GM19395 (cell line): Measurements from ENCODE around the gene NUP98.
"Not testable (repeated sequence)": the region's sequence is repeated elsewhere in the genome, so short reads cannot be mapped to it uniquely, and the experiment has no call there.

Experiments used
- ATAC-seq: cut with Tn5 transposase; IDR thresholded peaks from one replicate; pipeline ENCODE4 v1.9.1; 2021; ENCODE audit warnings: mild to moderate bottlenecking, moderate library complexity; ENCODE audit not compliant: unreplicated experiment

The NUP98 gene

DNA sequence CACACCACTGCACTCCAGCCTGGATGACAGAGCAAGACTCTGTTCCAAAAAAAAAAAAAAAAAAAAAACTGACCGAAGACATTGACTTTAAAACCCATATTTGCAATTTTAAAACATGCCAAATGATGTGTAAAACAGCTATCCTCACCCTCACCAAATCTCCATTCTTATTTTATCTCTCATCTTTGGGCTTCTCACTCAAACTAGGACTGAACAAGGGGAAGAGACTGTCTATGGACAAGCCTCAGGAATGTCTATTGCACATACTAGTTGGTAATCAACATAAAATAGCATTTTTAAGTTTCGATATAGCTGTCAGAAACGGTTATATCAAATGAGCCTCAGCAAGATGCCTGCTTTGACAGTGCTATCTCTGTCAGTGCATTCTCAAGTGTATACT, 118.3 kb downstream of the NUP98 start:
- no peak for ATAC-seq

DNA sequence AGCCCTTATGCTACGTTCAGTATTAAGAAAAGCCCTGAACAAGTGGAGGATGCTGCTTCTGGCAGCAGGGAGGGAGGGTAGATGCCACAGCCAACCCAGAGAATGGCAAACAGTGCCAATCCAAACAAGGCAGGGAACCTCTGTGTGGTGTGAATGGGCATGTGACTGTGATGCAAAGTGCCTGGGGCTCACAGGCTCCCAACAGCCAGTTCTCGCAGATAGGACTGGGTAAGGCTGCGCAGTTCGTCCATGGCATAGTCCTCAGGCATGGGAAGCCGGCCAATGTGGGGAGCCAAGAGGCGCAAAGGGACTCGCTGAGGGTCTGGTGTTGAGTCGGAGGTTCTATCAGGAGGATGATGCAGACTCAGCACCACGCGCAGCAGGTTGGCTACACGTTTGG, 121.4 kb downstream of the NUP98 start:
- no peak for ATAC-seq

DNA sequence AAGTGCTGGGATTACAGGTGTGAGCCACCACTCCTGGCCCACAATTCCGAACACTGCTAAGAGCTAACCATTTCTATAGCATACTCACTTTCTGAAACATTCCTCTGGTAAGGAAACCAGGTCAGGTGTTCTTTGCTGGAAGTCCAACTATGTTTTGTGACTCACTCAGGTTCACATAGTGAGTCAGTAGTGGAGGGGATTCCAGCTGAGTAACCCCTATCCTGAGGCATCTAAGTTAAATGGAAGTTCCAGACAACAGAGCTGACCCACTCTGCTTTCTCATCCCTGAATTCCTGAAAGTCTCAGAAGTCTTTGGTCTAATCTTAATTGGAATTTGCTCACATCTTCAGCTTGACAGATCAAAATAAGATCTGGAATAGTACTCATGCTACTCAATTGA, 123.2 kb downstream of the NUP98 start:
- ATAC-seq, result no peak

DNA sequence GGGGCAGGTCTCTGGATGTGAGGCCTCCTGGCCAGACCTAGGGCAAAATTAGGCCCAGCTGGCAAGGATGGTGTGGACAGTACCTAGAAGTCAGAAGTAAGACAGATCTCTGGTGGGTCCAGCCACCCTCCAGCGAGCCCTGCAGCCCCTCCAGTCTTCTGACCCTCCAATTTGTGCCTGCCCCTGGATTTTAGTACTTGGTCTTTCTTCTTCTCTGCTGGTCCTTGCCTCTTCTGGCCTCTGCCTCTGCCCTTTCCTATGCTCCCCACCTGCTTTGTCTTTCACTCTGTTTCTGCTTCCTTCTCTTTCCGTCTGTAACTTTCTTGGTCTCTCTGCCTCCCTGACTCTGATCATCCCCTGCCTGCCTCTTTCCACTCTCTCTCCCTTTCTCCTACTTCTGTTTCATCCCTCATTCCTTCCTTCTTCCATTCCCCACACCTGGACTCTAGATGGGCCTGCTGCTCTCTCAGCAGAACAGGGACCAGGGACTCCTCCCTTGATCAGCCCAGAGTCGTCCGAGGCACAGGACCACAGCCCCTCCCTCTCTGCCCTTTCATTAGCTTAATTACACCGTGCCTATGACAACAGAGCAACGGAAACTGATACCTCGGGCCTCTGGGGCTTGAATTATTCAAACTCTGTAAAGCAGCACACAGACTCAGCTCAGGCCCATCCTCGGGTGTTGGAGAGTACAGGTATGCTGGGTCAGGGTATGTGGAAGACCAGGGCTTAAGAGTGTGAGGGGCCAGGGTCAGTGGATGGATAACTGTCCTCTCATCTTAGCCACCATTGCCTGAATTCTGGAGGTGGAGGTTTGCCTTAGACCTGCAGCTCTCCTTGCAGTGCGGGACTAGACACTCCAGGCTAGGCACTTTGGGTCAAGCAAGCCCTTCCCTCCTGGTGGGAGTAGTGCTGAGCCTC, 125.8 kb downstream of the NUP98 start, which contains the start of gene CHRNA10:
TSS of gene CHRNA10 (minus strand) at position 51 of the 921 bp plus-strand sequence. CDS start 72 bp downstream, outside the sequence.
- no peak for ATAC-seq

DNA sequence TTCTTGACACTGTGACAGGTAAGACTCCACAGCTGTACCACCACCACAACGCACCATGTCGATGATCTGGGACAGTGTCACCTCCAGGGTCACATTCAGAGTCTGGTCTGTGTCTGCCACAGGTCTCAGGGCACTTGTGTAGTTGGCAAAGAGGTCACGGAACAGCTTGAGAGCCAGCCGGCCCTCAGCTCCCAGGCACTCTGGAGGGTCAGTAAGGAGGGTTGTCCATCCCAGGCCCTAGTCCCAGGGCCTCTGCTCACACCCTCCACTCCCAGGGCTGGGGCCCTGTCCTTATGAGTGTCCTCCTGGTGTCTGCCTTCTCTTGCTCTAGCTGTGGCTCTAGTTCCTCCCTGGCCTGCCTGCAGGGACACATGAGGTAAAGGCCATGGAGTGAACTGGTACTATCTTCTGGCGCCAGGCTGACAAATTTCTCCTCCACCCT, 127.6 kb downstream of the NUP98 start:
- no peak for ATAC-seq

DNA sequence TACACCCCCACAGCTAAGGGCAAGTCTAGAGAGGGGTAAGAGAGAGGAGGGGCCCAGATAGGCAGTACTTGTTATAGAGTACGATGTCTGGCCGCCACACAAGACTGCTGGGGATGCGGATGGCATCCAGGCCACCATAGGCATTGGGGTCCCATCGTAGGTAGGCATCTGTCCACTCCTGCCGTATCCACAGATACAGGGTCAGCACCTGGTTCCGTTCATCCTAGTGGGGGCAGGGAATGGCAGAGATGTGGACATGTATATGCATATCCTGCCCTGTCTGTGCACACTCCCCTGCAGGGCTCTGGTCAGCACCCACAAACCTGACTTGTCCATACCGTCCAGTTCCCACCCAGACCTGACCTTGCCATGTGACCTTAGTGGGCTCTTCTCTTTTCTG, 128.2 kb downstream of the NUP98 start:
- no peak for ATAC-seq

DNA sequence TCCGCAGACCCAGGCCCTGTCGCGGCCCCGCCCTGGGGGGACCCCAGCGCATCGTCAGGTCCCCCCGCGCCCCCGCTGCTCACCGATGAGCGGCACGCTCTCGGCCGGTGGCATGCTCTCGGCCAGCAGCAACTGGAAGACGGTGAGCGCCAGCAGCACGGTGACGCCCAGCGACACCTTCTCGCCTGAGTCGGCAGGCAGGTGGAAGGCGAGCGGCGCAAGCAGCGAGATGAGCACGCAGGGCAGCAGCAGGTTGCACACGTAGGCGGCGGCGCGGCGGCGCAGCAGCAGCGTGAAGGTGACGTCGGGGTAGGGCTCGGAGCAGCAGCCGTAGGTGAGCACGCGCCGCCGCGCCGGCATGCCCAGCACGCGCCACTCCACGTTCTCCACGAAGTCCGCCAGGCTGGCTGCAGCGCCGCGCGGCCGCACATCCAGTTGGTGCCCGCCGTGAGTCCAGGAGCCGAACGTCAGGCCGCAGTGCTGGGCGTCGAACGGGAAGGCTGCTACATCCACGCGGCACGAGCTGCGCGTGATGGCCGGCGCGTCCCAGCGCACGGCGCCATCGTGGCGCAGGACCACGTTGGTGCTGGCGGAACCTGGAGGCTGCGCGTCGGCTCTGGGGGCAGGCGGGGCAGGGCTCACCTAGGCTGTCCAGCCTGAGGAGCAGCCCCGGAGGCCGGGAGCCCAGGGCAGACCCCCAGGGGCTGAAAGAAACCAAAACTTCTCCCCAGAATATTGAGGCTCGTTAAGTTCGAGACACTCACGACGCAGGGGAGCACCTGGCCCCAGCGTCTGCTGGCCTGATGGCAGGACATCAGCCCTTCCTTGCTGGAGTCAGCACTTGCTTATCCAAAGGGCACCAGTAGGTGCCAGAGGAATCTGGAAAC, 130.0 kb downstream of the NUP98 start:
- no peak for ATAC-seq

DNA sequence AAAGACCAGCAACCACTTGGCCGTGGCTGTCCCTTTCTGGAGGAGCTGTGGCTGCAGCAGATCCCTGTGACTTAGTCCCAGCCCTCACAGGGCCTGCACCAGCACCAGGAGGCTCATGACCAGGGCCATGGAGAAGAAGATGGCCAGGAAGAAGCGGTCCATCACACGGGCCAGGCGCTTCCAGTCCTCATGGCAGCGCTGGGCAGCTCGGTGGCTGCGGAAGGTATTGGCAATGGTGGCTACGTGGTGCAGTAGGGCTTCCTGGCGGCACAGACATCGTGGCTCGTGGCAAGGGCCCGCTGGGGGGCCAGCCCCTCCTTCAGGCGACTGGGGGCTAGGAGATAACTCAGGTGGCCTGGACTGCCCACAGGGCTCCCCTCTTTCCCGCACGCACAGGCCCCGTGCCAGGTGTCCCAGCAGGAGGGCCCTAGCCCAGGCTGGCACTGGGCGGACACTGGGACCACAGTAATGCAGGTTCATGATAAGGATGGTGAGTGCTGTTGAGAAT, 131.3 kb downstream of the NUP98 start:
- ATAC-seq, result no peak

DNA sequence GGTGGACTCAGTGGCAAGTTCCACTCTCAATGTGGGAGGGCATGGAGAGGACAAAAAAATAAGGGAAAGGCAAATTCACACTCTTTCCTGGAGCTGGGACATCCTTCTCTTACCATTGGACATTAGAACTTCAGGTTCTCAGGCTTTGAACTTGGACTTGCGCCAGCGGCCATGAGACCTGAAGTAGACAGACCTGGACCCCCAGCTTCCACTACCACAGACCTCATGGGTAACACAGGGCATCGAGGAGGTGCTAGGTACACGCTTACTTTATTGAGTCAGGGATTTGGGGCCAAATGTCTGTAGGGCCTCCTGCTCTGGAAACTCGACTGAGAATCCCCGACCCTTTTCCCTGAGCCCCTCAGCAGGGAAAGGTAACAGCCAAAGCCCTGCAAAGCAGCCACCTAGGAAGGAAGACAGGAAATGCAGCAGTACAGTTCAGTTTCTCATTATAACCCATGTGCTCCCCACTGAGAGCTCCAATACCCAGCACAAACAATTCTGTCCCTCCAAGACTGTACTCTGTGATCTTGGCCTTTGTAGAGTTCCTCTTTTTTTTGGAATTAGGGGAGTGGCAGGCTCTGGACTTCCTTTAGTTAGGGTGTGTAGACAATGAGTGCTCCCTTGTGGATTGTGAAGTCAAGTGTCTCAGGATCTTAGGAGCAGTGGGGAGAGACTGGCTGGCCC, 131.9 kb downstream of the NUP98 start:
- no peak for ATAC-seq

DNA sequence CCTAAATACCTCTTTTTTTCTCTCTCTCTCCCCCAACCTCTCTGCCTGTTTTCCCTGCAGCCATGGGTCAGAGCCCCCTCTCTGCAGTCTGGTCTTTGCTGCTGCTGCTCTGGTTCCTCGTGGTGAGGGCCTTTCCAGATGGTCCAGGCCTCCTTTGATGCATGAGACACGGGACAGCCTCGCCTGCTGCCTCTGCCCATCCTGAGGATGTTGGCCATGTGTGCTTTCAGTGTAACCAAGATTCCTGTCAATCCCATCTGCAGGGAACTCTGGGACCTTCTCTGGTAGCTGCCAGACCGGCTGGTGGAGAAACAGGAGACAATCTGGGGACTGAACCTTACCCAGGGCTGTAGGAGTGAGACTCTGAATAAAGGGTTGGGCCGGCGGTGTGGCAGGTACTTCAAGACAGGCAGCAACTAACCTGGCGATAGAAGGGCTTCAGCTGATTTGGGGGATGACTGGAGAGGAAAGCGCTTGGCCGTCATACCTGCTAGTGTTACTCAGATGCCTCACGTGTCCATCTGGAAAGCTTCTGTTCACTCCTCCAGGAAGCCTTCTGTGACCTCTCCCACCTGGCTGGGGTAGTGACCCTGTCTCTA, 133.2 kb downstream of the NUP98 start:
- no peak for ATAC-seq

DNA sequence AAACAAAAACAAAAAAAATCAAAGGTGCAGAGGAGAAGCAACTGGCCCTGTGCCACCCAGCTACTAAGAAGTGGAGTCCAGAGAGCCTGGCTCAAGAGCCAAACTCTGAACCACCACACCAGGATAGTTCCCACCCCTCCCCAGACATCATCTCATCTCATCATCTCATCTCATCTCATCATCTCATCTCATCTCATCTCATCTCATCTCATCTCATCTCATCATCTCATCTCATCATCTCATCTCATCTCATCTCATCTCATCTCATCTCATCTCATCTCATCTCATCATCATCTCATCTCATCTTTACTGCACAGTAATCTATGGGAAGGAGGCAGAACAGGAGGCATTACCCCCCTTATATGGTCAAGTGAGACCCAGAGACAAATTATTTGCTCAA, 134.5 kb downstream of the NUP98 start:
- no peak for ATAC-seq

DNA sequence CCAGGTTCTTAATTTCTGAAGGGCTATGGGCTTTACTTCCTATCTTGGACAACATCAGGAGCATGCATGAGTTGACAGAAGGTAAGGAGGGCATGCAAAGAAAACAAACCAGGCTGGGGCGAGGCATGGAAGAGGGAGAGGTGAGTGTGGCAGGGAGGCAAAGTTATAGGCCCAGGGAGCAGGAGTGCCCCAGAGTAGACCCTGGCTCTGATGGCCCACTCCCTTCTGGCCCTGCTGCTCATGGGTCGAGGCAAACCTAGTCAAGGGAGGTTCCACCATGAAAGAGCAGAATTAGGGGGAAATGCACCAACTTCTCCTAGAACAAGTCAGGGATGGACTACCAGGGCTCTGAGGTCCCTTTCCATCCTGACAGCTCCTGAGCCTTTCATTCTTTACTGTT, 136.4 kb downstream of the NUP98 start:
- ATAC-seq, result no peak

DNA sequence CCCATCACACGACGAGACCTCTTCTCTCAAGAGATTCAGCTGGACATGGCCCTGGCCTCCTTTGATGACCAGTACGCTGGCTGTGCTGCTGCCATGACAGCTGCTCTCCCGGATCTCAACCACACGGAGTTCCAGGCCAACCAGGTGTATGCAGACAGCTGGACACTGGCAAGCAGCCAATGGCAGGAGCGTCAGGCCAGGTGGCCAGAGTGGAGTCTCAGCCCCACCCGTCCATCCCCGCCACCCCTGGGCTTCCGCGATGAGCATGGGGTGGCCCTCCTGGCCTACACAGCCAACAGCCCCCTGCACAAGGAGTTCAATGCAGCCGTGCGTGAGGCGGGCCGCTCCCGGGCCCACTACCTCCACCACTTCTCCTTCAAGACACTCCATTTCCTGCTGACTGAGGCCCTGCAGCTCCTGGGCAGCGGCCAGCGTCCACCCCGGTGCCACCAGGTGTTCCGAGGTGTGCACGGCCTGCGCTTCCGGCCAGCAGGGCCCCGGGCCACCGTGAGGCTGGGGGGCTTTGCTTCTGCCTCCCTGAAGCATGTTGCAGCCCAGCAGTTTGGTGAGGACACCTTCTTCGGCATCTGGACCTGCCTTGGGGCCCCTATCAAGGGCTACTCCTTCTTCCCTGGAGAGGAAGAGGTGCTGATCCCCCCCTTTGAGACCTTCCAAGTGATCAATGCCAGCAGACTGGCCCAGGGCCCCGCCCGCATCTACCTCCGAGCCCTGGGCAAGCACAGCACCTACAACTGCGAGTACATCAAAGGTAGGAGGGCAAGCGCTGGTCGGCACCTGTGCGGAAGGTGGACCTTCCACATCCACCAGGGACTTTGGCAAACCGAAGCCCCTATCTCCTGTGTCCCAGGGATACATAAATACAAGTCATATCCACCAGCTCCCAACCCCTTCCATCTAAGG, 137.5 kb downstream of the NUP98 start:
- no peak for ATAC-seq

DNA sequence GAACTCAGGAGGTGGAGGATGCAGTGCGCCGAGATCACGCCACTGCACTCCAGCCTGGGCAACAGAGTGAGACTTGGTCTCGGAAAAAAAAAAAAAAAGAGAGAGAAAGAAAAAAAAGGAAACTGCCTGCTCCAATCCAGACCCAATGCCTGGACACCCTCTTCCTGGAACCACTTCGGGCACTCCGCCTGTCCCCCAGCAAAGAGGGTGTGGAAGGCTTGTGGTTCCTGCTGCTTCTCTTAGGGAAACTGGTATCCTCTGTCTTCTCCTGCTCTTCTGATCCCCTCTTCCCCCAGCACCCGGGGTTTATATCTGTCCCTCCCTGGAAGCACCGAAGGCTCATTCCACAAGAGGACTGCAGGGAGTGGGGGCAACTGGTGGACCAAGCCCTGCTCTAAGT, 139.1 kb downstream of the NUP98 start:
- no peak for ATAC-seq

DNA sequence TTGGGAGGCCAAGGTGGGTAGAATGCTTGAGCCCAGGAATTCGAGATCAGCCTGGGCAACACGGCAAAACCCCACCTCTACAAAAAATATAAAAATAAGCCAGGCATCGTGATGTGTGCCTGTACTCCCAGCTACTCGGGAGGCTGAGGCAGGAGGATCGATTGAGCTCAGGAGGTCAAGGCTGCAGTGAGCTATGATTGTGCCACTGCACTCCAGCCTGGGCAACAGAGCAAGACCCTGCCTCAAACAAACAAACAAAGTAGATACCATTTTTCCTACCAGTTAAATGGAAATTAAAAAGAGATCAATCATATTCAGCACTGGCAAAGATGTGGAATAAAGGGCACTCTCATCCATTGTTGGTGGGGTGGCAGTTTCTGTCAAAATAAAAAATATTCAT, 140.0 kb downstream of the NUP98 start:
- ATAC-seq, result not testable (repeated sequence)

DNA sequence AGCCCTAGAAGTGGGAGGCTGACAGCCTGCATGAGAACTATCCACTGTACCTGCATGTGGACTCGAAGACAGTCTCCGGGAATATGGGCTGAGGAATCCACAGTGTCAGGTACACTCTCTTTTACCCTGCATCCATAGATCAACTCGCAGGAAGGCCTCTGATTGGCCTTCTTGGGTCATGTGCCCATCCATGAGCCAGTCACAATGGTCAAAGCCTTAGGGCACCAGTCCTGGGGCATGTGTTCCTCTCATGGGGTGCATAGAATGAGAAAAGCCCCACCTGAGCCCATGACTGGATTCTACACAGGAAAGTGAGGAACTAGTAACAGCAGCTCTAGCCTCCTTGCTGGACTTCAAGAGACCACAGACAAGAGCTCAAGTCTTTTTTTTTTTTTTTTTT, 141.8 kb downstream of the NUP98 start:
- ATAC-seq, result no peak

DNA sequence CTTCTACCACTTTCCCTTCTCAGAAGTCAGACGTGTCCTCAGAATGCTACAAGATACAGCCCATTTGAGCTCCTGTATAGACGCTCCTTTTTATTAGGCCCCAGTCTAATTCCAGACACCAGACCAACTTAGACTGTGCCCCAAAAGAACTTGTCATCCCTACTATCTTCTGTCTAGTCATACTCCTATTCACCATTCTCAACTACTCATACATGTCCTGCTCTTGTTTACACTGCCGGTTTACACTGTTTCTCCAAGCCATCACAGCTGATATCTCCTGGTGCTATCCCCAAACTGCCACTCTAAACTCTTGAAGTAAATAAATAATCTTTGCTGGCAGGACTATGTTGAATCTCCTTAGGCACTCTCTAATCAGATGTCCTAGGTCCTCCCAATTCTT, 144.8 kb downstream of the NUP98 start:
- ATAC-seq, result not testable (repeated sequence)

DNA sequence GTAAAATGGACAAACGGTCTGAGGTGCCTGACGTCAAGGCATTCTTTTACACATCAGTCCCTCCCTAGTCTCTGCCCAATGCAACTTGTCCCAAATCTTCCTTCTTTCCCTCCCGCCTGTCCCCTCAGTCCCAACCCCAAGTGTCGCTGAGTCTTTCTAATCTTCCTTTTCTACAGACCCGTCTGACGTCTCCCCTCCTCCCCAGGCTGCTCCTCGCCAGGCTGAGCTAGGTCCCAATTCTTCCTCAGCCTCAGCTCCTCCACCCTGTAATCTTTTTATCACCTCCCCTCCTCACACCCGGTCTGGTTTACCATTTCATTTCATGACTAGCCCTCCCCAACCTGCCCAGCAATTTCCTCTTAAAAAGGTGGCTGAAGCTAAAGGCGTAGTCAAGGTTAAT, 148.0 kb downstream of the NUP98 start:
- not testable (repeated sequence) for ATAC-seq

DNA sequence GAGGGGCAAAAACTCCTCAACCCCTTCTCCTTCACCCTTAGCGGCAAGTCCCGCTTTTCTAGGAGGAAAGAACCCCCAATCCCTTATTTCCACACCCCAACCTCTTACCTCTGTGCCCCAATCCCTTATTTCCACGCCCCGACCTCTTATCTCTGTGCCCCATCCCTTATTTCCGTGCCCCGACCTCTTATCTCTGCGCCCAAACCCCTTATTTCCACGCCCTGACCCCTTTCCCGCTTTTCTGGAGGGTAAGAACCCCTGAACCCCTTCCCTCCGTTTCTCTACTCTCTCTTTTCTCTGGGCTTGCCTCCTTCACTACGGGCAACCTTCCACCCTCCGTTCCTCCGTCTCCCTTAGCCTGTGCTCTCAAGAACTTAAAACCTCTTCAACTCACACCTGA, 148.5 kb downstream of the NUP98 start:
- ATAC-seq, result not testable (repeated sequence)
